H9 (cell line): ENCODE data around the gene C10orf88. TPM values are rescaled to one million over a fixed set of nuclear protein-coding genes. Genes with fewer than 3 reads are reported as not detected.

ENCODE experiments used
- DNase-seq: peaks from one replicate; pipeline ENCODE4 v3.0.0-alpha.2; 2017
- H2AFZ ChIP-seq: one replicate; pipeline ENCODE4 v1.6.1; 2013; ENCODE audit warnings: mild to moderate bottlenecking, low read length, control low read depth, moderate library complexity
- H2AK5ac ChIP-seq: 2 replicates; pipeline ENCODE4 v1.6.1; 2013; ENCODE audit warnings: low read length, control low read depth, mixed read lengths; ENCODE audit not compliant: insufficient read length
- H2BK120ac ChIP-seq: one replicate; pipeline ENCODE4 v1.6.1; 2013; ENCODE audit warnings: low read depth, mild to moderate bottlenecking, low read length, control low read depth, inconsistent platforms; ENCODE audit not compliant: poor library complexity, severe bottlenecking
- H2BK12ac ChIP-seq: 2 replicates; pipeline ENCODE4 v1.6.1; 2013; ENCODE audit warnings: low read length, control low read depth, mixed read lengths, low read depth; ENCODE audit not compliant: insufficient read length
- H2BK15ac ChIP-seq: 2 replicates; pipeline ENCODE4 v1.6.1; 2013; ENCODE audit warnings: low read depth, low read length, control low read depth
- H2BK20ac ChIP-seq: one replicate; pipeline ENCODE4 v1.6.1; 2013; ENCODE audit warnings: low read depth, mild to moderate bottlenecking, low read length, control low read depth, inconsistent platforms; ENCODE audit not compliant: poor library complexity, severe bottlenecking
- H2BK5ac ChIP-seq: 2 replicates; pipeline ENCODE4 v1.6.1; 2013; ENCODE audit warnings: low read length, control low read depth, mixed read lengths; ENCODE audit not compliant: insufficient read length
- H3K14ac ChIP-seq: 2 replicates; pipeline ENCODE4 v1.6.1; 2013; ENCODE audit warnings: low read length, control low read depth; ENCODE audit not compliant: insufficient read depth
- H3K18ac ChIP-seq: 2 replicates; pipeline ENCODE4 v1.6.1; 2013; ENCODE audit warnings: low read depth, mild to moderate bottlenecking, mixed read lengths, low read length, control low read depth; ENCODE audit not compliant: insufficient read length
- H3K23ac ChIP-seq: 2 replicates; pipeline ENCODE4 v1.6.1; 2013; ENCODE audit warnings: low read length, control low read depth, mixed read lengths, low read depth; ENCODE audit not compliant: insufficient read length
- H3K23me2 ChIP-seq: 2 replicates; pipeline ENCODE4 v1.6.1; 2013; ENCODE audit warnings: low read depth, mild to moderate bottlenecking, mixed read lengths, low read length, control low read depth; ENCODE audit not compliant: insufficient read length, poor library complexity, severe bottlenecking
- H3K27ac ChIP-seq: 2 replicates; pipeline ENCODE4 v1.5.1; 2013; ENCODE audit warnings: low read length, control low read depth, mixed read lengths, low read depth; ENCODE audit not compliant: insufficient read length
- H3K27me3 ChIP-seq: 2 replicates; pipeline ENCODE4 v1.6.1; 2013; ENCODE audit warnings: low read length, control low read depth, inconsistent platforms; ENCODE audit not compliant: insufficient read depth
- H3K4ac ChIP-seq: 2 replicates; pipeline ENCODE4 v1.6.1; 2013; ENCODE audit warnings: low read depth, mild to moderate bottlenecking, control low read depth, inconsistent platforms, low read length, moderate library complexity
- H3K4me1 ChIP-seq: 2 replicates; pipeline ENCODE4 v1.6.1; 2013; ENCODE audit warnings: low read length, control low read depth, inconsistent platforms; ENCODE audit not compliant: insufficient read depth
- H3K4me2 ChIP-seq: 2 replicates; pipeline ENCODE4 v1.6.1; 2013; ENCODE audit warnings: low read length, control low read depth, mixed read lengths; ENCODE audit not compliant: insufficient read length, insufficient read depth
- H3K56ac ChIP-seq: 2 replicates; pipeline ENCODE4 v1.6.1; 2013; ENCODE audit warnings: low read depth, mild to moderate bottlenecking, mixed read lengths, low read length, control low read depth; ENCODE audit not compliant: insufficient read length
- H3K79me1 ChIP-seq: 2 replicates; pipeline ENCODE4 v1.6.1; 2013; ENCODE audit warnings: low read depth, mild to moderate bottlenecking, moderate library complexity, low read length, control low read depth, inconsistent platforms; ENCODE audit not compliant: insufficient read depth, poor library complexity, severe bottlenecking
- H3K79me2 ChIP-seq: 2 replicates; pipeline ENCODE4 v1.6.1; 2013; ENCODE audit warnings: low read length, control low read depth, inconsistent platforms; ENCODE audit not compliant: insufficient read depth
- H3K9ac ChIP-seq: 2 replicates; pipeline ENCODE4 v1.6.1; 2013; ENCODE audit warnings: low read length, control low read depth, mixed read lengths; ENCODE audit not compliant: insufficient read length; ENCODE audit errors: extremely low read depth
- H3K9me3 ChIP-seq: one replicate; pipeline ENCODE4 v1.6.1; 2013; ENCODE audit warnings: low read depth, low read length, inconsistent platforms; ENCODE audit not compliant: control insufficient read depth
- H3T11ph ChIP-seq: one replicate; pipeline ENCODE4 v1.6.1; 2013; ENCODE audit warnings: mild to moderate bottlenecking, low read length, control low read depth, inconsistent platforms
- H4K20me1 ChIP-seq: one replicate; pipeline ENCODE4 v1.6.1; 2013; ENCODE audit not compliant: control insufficient read depth, insufficient read length, insufficient read depth
- H4K5ac ChIP-seq: 2 replicates; pipeline ENCODE4 v1.6.1; 2013; ENCODE audit warnings: low read depth, mild to moderate bottlenecking, mixed read lengths, low read length, control low read depth; ENCODE audit not compliant: insufficient read length
- H4K8ac ChIP-seq: replicated peaks from 2 replicates; pipeline ENCODE4 v1.6.1; 2013; ENCODE audit warnings: low read length, control low read depth, mixed read lengths, low read depth; ENCODE audit not compliant: insufficient read length
- H4K91ac ChIP-seq: 2 replicates; pipeline ENCODE4 v1.6.1; 2013; ENCODE audit warnings: low read depth, mild to moderate bottlenecking, moderate library complexity, mixed read lengths, low read length, control low read depth; ENCODE audit not compliant: insufficient read length
- H3K27ac Mint-ChIP-seq, 3 experiments: 2 replicates in 2 of 3; 3 replicates in 1 of 3; pipeline ENCODE4 v1.8.0; 2020 to 2021; ENCODE audit warnings: mixed read lengths in 3 of 3, mild to moderate bottlenecking in 1 of 3, moderate library complexity in 1 of 3
- H3K27me3 Mint-ChIP-seq: 2 replicates; pipeline ENCODE4 v1.8.0; 2021; ENCODE audit warnings: low read depth, mild to moderate bottlenecking, moderate library complexity, mixed read lengths
- H3K36me3 Mint-ChIP-seq, 3 experiments: 2 replicates in 2 of 3; 3 replicates in 1 of 3; pipeline ENCODE4 v1.8.0; 2020 to 2021; ENCODE audit warnings: low read depth in 3 of 3, mixed read lengths in 3 of 3; ENCODE audit not compliant: insufficient read depth in 1 of 3
- H3K4me1 Mint-ChIP-seq, 2 experiments: 2 replicates each; pipeline ENCODE4 v1.8.0; 2020; ENCODE audit warnings: mixed read lengths in 2 of 2
- H3K4me3 Mint-ChIP-seq, 2 experiments: 2 replicates in 1 of 2; 3 replicates in 1 of 2; pipeline ENCODE4 v1.8.0; 2020 to 2021; ENCODE audit warnings: mild to moderate bottlenecking in 2 of 2, mixed read lengths in 2 of 2, moderate library complexity in 1 of 2
- H3K9me3 Mint-ChIP-seq, 2 experiments: 2 replicates in 1 of 2; 3 replicates in 1 of 2; pipeline ENCODE4 v1.8.0; 2020; ENCODE audit warnings: mild to moderate bottlenecking in 2 of 2, mixed read lengths in 2 of 2, moderate library complexity in 1 of 2
- WGBS: extraction: QIAGEN DNeasy Blood & Tissue Kit; methylation state at CpG from one replicate; pipeline ENCODE4 v1.1.7; 2013; ENCODE audit warnings: missing lambda C conversion rate, low lambda C conversion rate, mixed read lengths; ENCODE audit not compliant: insufficient read length; ENCODE audit errors: extremely low coverage; 5-methylcytosine and 5-hydroxymethylcytosine counted together
- total RNA-seq: library from RNA; stranded (reverse); gene quantifications from 2 replicates; pipeline ENCODE4 v1.2.1, GENCODE V29; 2021
- TF ChIP-seq, protein P1 (sequence below): fragments of 200-600 bp; sonication (generic); conservative IDR thresholded peaks from 3 replicates; pipeline ENCODE4 v1.8.0; 2021; ENCODE audit warnings: antibody characterized with exemption, mild to moderate bottlenecking

C10orf88 gene
- total RNA-seq, 1 experiment from 2014 or later: 11.7 TPM

DNA sequence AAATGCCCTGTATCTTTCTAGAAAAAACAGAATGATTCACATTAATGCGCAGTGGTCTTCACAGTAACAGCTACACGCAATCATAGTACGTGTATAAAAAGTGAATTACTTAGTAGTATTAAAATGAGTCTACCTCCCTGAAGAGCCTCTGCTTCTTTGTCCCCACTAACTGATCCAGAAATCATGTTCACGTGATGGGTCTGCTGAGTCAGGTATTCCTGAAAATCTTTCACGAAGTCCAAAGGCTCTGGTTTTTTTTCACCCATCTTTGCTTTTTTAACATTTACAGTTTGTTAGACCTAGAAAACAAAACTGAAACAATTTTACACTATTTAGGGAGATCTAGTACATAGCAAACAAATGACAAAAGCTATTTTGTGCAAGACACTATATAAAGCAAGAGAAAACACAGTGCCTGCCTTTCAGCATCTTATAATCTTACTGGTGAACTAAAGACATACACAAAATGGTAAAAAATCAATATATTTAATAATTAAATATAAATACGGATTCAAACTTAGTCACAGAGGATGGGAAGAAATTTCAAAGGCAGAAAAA, 44.4 kb upstream of the C10orf88 start:
- no peaks in the 10 kb centered on the region for H4K20me1 ChIP-seq
- H3K4me2 ChIP-seq: no peak overlapping the region
- no peak overlapping the region for H3K4me3 Mint-ChIP-seq
- no peak overlapping the region for H3K27ac Mint-ChIP-seq
- no peak overlapping the region for H3K9ac ChIP-seq
- no peak overlapping the region for H2BK120ac ChIP-seq
- no peaks in the 10 kb centered on the region for H3K27me3 Mint-ChIP-seq
- no peak for DNase-seq
- H2AFZ ChIP-seq: no peak overlapping the region
- H2BK5ac ChIP-seq: no peak overlapping the region
- no peak overlapping the region for H2BK12ac ChIP-seq
- H3T11ph ChIP-seq: no peak overlapping the region
- no peak overlapping the region for H4K5ac ChIP-seq
- no peaks in the 10 kb centered on the region for H3K9me3 ChIP-seq
- H3K9me3 Mint-ChIP-seq: no peaks in the 10 kb centered on the region
- no peak overlapping the region for H3K4ac ChIP-seq
- H3K4me1 ChIP-seq: no peaks in the 10 kb centered on the region
- no peak overlapping the region for H2BK15ac ChIP-seq
- no peak overlapping the region for H4K91ac ChIP-seq
- no peaks in the 10 kb centered on the region for H3K79me1 ChIP-seq
- no peaks in the 10 kb centered on the region; the same call in 1 of the 2 replicates for H3K27me3 ChIP-seq
- H3K79me2 ChIP-seq: no peaks in the 10 kb centered on the region
- H2AK5ac ChIP-seq: no peak overlapping the region
- peaks cover 4 to 11% of the 10 kb centered on the region in 2 experiments for H3K4me1 Mint-ChIP-seq
- TF ChIP-seq, protein P1, sequence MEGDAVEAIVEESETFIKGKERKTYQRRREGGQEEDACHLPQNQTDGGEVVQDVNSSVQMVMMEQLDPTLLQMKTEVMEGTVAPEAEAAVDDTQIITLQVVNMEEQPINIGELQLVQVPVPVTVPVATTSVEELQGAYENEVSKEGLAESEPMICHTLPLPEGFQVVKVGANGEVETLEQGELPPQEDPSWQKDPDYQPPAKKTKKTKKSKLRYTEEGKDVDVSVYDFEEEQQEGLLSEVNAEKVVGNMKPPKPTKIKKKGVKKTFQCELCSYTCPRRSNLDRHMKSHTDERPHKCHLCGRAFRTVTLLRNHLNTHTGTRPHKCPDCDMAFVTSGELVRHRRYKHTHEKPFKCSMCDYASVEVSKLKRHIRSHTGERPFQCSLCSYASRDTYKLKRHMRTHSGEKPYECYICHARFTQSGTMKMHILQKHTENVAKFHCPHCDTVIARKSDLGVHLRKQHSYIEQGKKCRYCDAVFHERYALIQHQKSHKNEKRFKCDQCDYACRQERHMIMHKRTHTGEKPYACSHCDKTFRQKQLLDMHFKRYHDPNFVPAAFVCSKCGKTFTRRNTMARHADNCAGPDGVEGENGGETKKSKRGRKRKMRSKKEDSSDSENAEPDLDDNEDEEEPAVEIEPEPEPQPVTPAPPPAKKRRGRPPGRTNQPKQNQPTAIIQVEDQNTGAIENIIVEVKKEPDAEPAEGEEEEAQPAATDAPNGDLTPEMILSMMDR: no peak
- no peak overlapping the region for H2BK20ac ChIP-seq
- H3K18ac ChIP-seq: no peak overlapping the region
- no peak overlapping the region for H3K27ac ChIP-seq
- H3K56ac ChIP-seq: no peak overlapping the region
- H3K14ac ChIP-seq: no peak overlapping the region
- no peak overlapping the region for H3K23ac ChIP-seq
- no peaks in the 10 kb centered on the region for H3K23me2 ChIP-seq
- H3K36me3 Mint-ChIP-seq: peaks cover 3 to 30% (median 28%) of the 10 kb centered on the region in 3 experiments; a peak in 5 of 7 replicates
- no CpG with 5 or more reads among the region's 6 CpGs for WGBS
- H4K8ac ChIP-seq: no peak overlapping the region
